Fibroblast of lung (primary cell): ENCODE data around the gene SNPH. TPM values are rescaled to one million over a fixed set of nuclear protein-coding genes. Genes with fewer than 3 reads are reported as not detected.

Source experiments
- DNase-seq, 2 donors: peaks; one replicate each; pipeline versions ENCODE4 v3.0.0 to v3.0.0-alpha.2; 2010; ENCODE audit warnings: low read depth in 2 of 2
- H2AFZ ChIP-seq: 2 replicates; pipeline ENCODE4 v1.5.1; 2012; ENCODE audit warnings: low read length, control low read depth, inconsistent platforms
- H3K27ac ChIP-seq: 2 replicates; pipeline ENCODE4 v1.5.1; 2011; ENCODE audit warnings: low read length, control low read depth; ENCODE audit not compliant: insufficient read depth
- H3K27me3 ChIP-seq: 2 replicates; pipeline ENCODE4 v1.5.1; 2011; ENCODE audit warnings: mild to moderate bottlenecking, low read length; ENCODE audit not compliant: control insufficient read depth, insufficient read depth
- H3K36me3 ChIP-seq: 2 replicates; pipeline ENCODE4 v1.5.1; 2011; ENCODE audit warnings: low read length; ENCODE audit not compliant: control insufficient read depth, insufficient read depth
- H3K4me1 ChIP-seq: 2 replicates; pipeline ENCODE4 v1.5.1; 2011; ENCODE audit warnings: low read length; ENCODE audit not compliant: control insufficient read depth, insufficient read depth; ENCODE audit errors: extremely low read depth
- H3K4me2 ChIP-seq: 2 replicates; pipeline ENCODE4 v1.5.1; 2011; ENCODE audit warnings: low read length, control low read depth; ENCODE audit not compliant: insufficient read depth; ENCODE audit errors: extremely low read depth
- H3K4me3 ChIP-seq, 4 experiments: fragments of 200-600 bp in 1 of 4; sonication (generic) in 1 of 4; replicated peaks in 1 of 4; 2 replicates each; pipeline ENCODE4 v1.5.1; 2011 to 2016; ENCODE audit warnings: low read length in 4 of 4, low read depth in 3 of 4, mild to moderate bottlenecking in 3 of 4, control low read depth in 2 of 4, inconsistent platforms in 1 of 4, mixed read lengths in 1 of 4; ENCODE audit not compliant: insufficient read depth in 1 of 4; ENCODE audit errors: control extremely low read depth in 1 of 4
- H3K79me2 ChIP-seq: 2 replicates; pipeline ENCODE4 v1.5.1; 2012; ENCODE audit warnings: mild to moderate bottlenecking, low read length, inconsistent platforms; ENCODE audit not compliant: control insufficient read depth, insufficient read depth
- H3K9ac ChIP-seq: 2 replicates; pipeline ENCODE4 v1.5.1; 2011; ENCODE audit warnings: mild to moderate bottlenecking, low read length, control low read depth; ENCODE audit not compliant: insufficient read depth
- H3K9me3 ChIP-seq: 2 replicates; pipeline ENCODE4 v1.5.1; 2012; ENCODE audit warnings: low read depth, low read length; ENCODE audit not compliant: control insufficient read depth, insufficient read depth
- H4K20me1 ChIP-seq: 2 replicates; pipeline ENCODE4 v1.5.1; 2011; ENCODE audit warnings: low read length; ENCODE audit not compliant: control insufficient read depth, insufficient read depth; ENCODE audit errors: extremely low read depth
- CTCF ChIP-seq, 2 donors: IDR thresholded peaks in 1 of 2; conservative IDR thresholded peaks in 1 of 2; 1 replicate in 1 of 2; 2 replicates in 1 of 2; pipeline ENCODE4 v1.5.1; 2011 to 2012; ENCODE audit warnings: low read length in 2 of 2, control low read depth in 1 of 2, inconsistent platforms in 1 of 2, low read depth in 1 of 2, mild to moderate bottlenecking in 1 of 2
- EZH2 ChIP-seq: IDR thresholded peaks from 2 replicates; pipeline ENCODE4 v1.5.1; 2012; ENCODE audit warnings: low read length, control low read depth, mild to moderate bottlenecking; ENCODE audit errors: missing control alignments
- polyA plus RNA-seq, 2 donors: library from polyadenylated mRNA; depleted of rRNA in 1 of 2; stranded (reverse) in 1 of 2; unstranded in 1 of 2; fragments of >200 nt; gene quantifications; 2 replicates each; pipeline ENCODE4 v1.2.1, GENCODE V29; 2011 to 2012; ENCODE audit warnings: missing spikeins in 1 of 2
- total RNA-seq: library from RNA; depleted of rRNA; stranded (reverse); fragments of >200 nt; gene quantifications from 2 replicates; pipeline ENCODE4 v1.2.1, GENCODE V29; 2014

Gene SNPH
- total and polyA plus RNA-seq, 2 donors (not counting 1 experiment from before 2014, with no cell fraction given): 0.85 to 18.5 TPM

- Histone ChIP-seq H2AFZ (no peak overlapping the region), H3K27ac (peak overlapping the region; percentile 99), H3K79me2 (peaks cover 33% of the 10 kb centered on the region), H3K4me3 (no peak overlapping the region), H3K4me2 (peak overlapping the region; percentile 17), H3K4me1 (peaks cover 27% of the 10 kb centered on the region), H4K20me1 (no peaks in the 10 kb centered on the region), H3K27me3 (no peaks in the 10 kb centered on the region), H3K9ac (peak overlapping the region; percentile 27), H3K9me3 (no peaks in the 10 kb centered on the region), H3K36me3 (peaks cover under 1% of the 10 kb centered on the region)
- no peak for DNase-seq
- no peak for TF ChIP-seq CTCF (conservative IDR thresholded peaks at IDR 0.05 in 1 of 2, IDR thresholded peaks at IDR 0.05 in 1 of 2; ENCODE audit: low read depth in 1 of 2, low read length in 2 of 2)
- no peak for TF ChIP-seq EZH2
These were observed 62.0 kb downstream of the SNPH start for GRCh38 chr20:1327827-1328679.

- no peak for TF ChIP-seq CTCF (conservative IDR thresholded peaks at IDR 0.05 in 1 of 2, IDR thresholded peaks at IDR 0.05 in 1 of 2; ENCODE audit: low read depth in 1 of 2, low read length in 2 of 2)
- no peak for TF ChIP-seq EZH2
- H3K27me3 ChIP-seq: no peaks in the 10 kb centered on the region
- peak within 1 kb of the TSS; percentile 99 for H3K27ac ChIP-seq
- H2AFZ ChIP-seq: no peak within 1 kb of the TSS
- peaks cover 22% of the 10 kb centered on the region for H3K4me1 ChIP-seq
- peaks cover 33% of the 10 kb centered on the region for H3K79me2 ChIP-seq
- peaks cover 2% of the 10 kb centered on the region for H3K36me3 ChIP-seq
- no peak within 1 kb of the TSS for H3K9ac ChIP-seq
- no peak within 1 kb of the TSS for H3K4me3 ChIP-seq
- H4K20me1 ChIP-seq: no peaks in the 10 kb centered on the region
- H3K9me3 ChIP-seq: no peaks in the 10 kb centered on the region
- no peak for DNase-seq
- no peak within 1 kb of the TSS for H3K4me2 ChIP-seq
These were observed 62.7 kb downstream of the SNPH start, which contains the start of gene SDCBP2 for GRCh38 chr20:1328680-1329330. SDCBP2 (minus strand) TSS chr20:1329139; CDS start chr20:1320416, 8,723 bp downstream.

GRCh38 chr20:1330075-1330830 lies 64.2 kb downstream of the SNPH start:
- H3K4me2 ChIP-seq: no peak overlapping the region
- peaks cover 2% of the 10 kb centered on the region for H3K36me3 ChIP-seq
- peaks cover 33% of the 10 kb centered on the region for H3K79me2 ChIP-seq
- TF ChIP-seq EZH2: no peak
- TF ChIP-seq CTCF (conservative IDR thresholded peaks at IDR 0.05 in 1 of 2, IDR thresholded peaks at IDR 0.05 in 1 of 2; ENCODE audit: low read depth in 1 of 2, low read length in 2 of 2): no peak
- H3K9ac ChIP-seq: no peak overlapping the region
- DNase-seq: no peak
- no peaks in the 10 kb centered on the region for H4K20me1 ChIP-seq
- no peak overlapping the region for H2AFZ ChIP-seq
- peaks cover 14% of the 10 kb centered on the region for H3K4me1 ChIP-seq
- H3K9me3 ChIP-seq: no peaks in the 10 kb centered on the region
- H3K4me3 ChIP-seq: no peak overlapping the region
- H3K27me3 ChIP-seq: no peaks in the 10 kb centered on the region
- H3K27ac ChIP-seq: no peak overlapping the region
